GM19372 (cell line): ENCODE data around the gene HDAC11.
"Not testable (repeated sequence)": the region's sequence is repeated elsewhere in the genome, so short reads cannot be mapped to it uniquely, and the experiment has no call there.

ENCODE experiments used
- ATAC-seq: cut with Tn5 transposase; IDR thresholded peaks from one replicate; pipeline ENCODE4 v1.9.1; 2021; ENCODE audit warnings: mild to moderate bottlenecking, low read depth, moderate library complexity; ENCODE audit not compliant: unreplicated experiment

HDAC11 gene

GRCh38 chr3:13491206-13491974 is 11.3 kb downstream of the HDAC11 start:
- ATAC-seq: no peak

DNA sequence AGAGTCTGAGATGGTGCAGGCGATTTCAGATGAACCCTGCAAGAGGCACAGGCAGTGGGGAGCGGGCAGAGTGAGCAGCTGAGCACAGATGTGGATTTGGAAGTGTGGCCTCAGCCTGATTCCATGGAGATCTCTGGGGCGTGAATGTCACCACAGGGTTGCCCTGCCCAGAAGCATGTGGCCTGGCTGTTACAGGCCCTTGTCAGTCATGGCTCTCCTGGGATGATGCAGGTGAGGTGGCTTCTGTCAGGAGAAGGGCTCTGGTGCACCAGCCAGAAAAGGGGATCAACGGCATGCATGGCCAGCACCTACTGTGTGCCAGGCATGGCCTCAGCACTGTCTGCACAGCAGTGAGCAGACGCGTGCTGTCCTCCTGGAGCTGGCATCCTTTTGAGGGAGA is 11.9 kb downstream of the HDAC11 start:
- no peak for ATAC-seq

DNA sequence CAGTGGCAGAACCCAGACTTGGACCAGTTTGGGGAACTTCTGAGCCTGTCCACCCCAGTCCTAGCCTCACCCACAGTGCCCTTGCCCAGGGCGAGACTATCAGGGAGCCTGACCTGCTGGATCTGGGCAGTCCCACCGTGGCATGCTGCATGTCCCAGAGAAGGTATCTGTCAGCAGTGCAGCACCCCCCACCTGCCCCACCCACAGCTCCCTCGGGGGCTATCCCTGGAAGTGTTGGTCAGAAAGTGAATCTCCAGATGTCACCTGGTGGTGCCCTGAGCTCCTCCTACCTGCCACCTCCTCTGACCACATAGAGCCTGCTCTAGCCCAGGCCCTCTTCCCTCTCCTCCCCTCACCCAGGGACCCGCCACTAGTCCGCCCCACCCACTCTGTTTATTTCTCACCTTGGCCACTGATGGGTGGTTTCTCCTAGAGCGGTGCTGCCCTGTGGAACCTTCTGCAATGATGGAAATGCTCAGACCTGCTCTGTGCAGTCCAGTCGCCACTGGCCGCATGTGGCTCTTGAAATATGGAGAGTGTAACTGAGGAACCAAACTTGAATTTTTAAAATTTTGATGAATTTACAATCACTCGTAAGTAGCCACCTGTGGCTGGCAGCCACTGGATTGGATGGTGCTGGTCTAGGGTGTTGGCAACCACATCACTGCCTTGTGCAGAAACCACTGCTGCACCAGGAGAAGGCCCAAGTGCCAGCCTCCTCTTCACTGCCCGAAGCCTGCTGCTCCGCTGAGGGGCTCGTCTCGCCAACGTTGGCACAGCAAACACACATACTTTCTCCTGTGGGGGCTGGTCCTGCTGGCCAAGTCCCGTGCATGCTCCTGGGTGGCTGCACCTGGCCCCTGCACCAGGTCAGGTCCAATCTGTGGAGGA is 13.1 kb downstream of the HDAC11 start:
- no peak for ATAC-seq

DNA sequence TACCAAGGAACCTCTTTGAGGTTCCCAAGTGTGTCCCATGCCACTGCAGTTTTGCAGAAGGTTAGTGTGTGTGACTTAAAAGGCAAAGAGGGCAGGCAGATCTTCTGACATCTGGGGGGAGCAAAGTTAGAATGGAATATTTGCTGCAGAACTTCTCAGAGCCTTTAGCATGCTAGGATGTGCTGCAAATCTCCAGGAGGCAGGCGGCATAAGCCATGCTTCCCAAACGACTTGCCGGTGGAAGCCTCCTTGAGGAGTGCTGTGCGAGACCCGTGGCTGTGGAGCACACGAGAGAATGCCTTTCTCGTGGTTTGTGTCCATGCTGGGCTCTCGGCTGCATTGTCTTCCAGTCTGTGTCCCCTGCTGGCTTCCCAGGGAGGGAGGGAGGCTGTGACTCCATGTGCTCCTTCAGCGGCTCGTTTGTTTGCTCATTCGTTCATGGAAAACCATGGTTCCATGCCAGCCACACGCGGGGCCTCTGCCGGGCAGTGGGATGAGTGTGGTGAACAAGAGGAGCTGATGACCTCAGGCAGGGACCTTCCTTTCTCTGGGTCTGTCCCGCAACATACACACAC is 13.8 kb downstream of the HDAC11 start:
- ATAC-seq: no peak

DNA sequence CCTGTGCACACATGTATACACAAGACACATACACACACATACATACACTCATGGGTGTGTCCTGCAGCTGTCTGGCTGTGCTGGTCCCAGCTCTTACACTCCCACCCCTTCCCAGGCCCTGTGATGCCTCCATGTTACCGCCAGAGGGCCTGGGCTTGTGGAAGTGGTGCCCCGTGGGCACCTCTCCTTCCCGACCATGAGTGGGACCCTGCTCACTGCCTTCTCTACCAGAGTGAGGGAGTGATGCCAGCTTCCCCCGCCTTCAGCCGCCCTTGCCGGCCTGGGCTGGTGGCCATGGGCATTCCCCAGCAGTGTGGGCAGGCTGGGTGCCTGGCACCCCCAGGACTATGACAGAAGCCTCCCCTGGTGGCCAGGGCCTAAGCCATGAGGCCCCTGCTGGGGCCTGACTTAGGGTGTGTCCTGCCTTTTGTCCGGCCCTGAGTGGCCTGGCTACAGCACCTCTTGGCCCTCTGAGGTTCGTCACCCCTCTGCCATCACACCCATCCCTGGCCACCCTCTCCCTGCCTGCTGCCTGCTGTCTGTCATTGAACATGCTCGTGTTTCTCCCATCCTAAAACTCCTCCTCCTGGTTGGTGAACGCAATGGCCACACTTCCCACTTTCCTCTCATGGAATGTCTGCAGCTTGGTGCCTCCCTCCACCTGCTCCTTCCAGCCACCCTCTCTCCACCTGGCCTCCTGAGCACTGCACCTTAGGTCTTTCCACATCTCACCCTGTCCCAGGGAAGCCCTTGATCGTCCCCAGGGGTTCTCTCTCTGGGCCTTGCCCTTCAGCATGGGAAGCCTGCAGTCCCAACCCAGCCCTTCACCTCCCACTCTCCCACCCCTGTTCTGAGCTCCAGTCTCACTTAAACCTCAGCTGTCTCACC is 14.6 kb downstream of the HDAC11 start:
- ATAC-seq: no peak

DNA sequence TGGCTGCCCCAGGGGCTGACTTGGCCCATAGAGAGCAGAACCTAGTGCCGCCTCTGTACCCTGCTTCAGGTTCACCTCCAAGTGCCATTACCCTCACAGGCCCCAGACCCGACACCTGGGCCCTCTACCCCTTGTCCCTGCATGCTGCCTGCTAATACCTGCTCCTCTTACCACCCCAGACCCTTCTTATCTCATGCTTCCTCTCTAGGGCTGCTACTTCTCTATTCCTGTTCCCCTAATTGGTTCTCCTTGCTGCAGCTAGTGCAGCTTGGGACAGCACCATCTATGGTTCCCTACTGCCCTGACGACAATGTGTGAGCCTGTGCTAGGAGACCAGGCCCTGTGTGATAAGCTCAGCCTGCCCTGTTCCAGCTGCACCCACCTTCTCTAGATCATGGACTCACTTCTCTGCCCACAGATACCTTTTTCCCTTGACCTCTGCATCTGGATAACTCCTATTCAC is 15.3 kb downstream of the HDAC11 start:
- ATAC-seq: no peak

DNA sequence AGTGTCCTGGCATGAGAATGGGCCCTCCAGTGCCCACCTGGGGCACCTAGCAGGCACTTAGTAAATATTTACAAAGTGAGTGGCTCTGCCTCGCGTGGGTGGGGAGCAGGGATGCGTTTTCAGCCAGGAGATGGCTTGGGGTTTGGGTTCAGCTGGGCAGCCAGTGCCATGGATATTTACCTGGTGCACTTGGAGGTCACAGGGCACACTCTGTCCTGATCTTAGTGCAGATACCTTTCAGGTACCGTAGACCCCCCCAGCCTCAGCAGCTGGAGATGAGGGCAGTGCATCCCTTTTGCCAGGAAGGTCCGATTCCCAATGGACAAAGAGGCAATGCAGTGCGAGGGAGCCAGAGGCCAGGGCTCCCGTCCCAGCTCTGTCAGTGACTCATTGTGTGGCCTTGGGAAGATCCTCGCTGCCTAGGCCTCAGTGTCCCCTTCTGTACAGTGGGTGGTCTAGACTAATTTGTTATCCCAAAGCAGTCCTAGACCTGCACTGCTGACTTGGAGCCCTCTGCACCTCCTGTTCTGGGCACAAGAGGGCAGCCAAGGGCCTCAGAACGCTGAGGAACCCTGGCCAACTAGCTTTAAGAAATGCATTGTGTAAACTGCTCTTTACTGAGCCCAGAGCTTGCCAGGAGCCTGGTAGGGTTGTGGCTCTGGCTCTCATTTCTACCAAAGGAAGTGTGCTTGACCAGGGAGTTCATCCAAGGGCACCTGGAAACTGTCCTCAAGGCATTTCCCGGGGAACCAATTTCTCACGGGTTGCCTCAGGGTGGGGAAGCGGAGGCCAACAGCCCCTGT is 16.0 kb downstream of the HDAC11 start:
- ATAC-seq: peak; percentile 83

GRCh38 chr3:13496879-13497278 is 16.8 kb downstream of the HDAC11 start:
- no peak for ATAC-seq

- ATAC-seq: no peak
These were observed 17.3 kb downstream of the HDAC11 start for GRCh38 chr3:13497386-13497785.

DNA sequence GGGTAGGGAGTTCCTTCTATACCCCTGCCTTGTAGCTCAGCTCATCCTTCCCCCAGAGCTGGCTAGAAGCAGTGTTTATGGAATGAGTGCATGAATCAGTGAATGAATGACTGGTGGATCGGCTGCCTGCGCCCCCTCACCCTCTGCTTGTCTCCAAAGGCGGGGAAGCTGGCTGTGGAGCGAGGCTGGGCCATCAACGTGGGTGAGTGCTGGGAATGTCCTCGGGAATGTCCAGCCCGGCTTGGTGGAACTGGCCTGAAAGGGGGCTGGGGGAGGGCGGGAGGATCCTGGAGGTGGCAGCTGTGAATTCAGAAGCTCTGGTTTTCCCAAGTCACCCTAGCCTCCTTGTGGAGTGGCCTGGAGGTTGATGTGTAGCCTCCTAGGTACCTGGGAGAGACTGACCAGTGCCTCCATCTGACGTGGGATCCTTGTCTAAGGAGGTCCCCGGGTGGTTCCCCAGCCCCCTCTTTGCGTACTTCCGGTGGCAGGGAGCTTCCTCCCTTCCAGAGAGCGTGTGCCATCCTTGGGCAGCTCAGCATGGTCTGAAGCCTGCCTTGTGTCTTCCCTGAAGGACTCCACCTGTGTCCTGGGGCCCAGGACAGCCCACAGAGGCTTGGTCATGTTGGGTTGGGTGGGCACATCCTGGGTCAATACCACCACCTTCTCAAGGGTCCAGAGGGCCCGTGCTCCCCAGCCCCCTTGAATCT is 18.4 kb downstream of the HDAC11 start:
- ATAC-seq: no peak

- ATAC-seq: not testable (repeated sequence)
These were observed 19.1 kb downstream of the HDAC11 start for GRCh38 chr3:13499246-13499645.

- ATAC-seq: no peak
These were observed 20.2 kb downstream of the HDAC11 start for GRCh38 chr3:13500133-13500885.

DNA sequence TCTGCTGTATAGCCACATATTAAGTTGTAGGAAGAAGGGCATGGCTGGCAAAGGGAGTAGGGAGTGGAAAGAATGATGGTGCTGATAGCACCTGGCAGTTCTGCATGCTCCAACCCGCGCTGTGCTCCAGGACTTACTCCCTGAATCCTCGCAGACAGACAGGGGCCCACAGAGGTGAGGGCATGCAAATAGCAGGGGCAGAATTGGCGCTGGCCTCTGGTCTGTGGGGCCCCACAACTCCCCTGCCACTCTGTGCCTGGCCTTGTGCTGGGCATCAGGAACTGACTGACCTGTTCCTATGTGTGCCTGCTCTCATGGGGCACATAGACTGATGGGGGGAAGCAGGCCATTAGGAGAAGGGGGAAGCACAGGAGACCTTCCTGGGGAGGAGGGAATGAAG is 20.9 kb downstream of the HDAC11 start:
- ATAC-seq: no peak

DNA sequence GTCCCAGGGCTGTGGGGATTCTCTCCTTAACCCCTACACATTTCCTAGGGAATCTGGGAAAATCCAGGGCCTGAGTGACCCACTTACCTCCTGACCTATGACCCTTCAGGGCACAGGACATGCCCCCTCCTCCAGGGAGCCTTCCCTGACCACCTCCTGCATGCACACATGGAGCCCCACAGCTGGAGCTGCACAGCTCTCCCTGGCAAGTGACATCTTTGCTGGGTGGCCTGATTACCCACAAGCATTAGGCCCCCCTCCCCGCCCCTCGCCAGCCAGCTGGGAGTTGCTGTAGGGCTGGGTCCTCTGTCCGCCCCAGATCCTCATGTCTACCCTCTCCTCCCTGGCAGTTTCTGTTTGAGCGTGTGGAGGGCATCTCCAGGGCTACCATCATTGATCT is 21.4 kb downstream of the HDAC11 start:
- no peak for ATAC-seq

- ATAC-seq: no peak
These were observed 22.1 kb downstream of the HDAC11 start for GRCh38 chr3:13501958-13502790.

- ATAC-seq: no peak
These were observed 22.6 kb downstream of the HDAC11 start for GRCh38 chr3:13502791-13503060.

GRCh38 chr3:13504161-13504831 is 24.2 kb downstream of the HDAC11 start:
- no peak for ATAC-seq
